HG03103 (cell line): ENCODE measurements around the gene P2RX3.
"Not testable (repeated sequence)": the region's sequence is repeated elsewhere in the genome, so short reads cannot be mapped to it uniquely, and the experiment has no call there.

ENCODE experiments used
- ATAC-seq: cut with Tn5 transposase; IDR thresholded peaks from one replicate; pipeline ENCODE4 v1.9.1; 2021; ENCODE audit warnings: low read depth; ENCODE audit not compliant: unreplicated experiment

Gene P2RX3

DNA sequence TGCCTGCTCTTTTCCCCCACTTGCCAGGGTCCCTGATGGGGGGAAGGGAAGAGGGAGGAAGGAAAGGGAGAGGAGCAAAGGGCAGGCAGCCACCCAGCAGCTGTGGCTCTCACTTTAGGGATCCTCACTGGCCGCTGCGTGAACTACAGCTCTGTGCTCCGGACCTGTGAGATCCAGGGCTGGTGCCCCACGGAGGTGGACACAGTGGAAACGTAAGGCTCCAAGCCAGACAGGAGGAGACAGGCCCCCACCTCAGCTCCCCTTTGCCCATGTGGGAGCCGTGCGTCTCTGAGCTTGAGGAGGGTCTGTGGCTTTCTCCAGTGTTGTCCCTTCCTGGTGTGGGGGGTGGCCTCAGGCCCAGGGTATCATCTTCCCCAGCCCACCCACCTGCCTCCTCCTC lies 9.9 kb downstream of the P2RX3 start:
- no peak for ATAC-seq

DNA sequence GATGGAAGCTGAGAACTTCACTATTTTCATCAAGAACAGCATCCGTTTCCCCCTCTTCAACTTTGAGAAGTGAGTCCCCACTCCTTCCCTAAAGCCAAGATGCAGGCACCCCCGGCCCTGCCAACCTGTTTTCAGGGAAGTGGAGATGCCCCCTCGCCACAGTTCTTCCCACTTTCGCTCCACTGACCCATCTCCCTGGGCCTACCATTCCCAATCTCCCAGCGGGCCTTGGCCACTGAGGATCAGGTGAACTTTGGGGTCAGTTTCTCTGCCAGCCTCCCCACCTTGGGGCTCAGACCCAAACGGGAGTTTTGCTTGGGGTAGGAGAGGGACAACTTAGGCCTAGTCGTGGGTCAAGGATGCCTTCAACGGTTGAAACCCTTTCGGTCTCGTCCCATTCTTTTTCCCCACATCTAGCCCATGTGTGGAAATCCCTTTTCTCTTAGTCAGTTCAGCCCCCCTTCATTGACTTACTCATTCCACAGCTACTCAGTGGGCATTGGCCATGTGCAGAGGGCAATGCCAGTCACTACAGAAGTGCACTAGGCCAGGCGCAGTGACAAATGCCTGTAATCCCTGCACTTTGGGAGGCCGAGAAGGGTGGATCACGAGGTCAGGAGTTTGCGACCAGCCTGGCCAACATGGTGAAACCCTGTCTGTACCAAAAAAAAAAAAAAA lies 10.6 kb downstream of the P2RX3 start:
- ATAC-seq = no peak

DNA sequence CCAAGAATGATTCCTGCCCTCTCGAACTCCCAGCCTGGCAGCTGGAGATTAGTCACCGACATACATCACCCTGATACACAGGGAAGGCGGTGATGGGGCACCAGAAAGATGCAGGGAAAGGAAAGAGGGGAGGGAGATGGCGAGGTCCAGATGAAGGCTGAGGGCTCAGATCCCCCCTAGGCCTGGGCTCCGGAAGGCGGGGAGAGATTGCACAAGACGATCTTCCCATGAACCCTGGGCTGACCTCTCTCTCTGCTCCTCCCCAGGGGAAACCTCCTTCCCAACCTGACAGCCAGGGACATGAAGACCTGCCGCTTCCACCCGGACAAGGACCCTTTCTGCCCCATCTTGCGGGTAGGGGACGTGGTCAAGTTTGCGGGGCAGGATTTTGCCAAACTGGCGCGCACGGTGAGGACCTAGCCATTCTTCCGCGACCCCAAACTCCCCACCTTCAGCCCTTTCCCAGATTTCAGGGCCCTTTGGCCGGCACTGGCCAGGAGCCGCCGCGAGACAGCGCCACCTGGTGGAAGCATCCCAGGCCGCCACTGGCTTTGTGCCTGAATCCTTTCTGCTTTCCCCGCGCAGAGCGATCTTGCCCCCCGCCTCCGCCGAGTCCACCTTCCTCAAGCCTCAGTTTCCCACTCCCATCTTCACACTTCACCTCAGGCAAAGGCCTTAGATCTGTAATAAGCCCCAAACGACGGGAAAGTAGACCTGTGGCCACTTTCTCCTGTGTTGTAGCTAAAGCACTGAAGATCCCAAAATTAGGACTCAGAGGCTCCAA lies 11.5 kb downstream of the P2RX3 start:
- no peak for ATAC-seq

DNA sequence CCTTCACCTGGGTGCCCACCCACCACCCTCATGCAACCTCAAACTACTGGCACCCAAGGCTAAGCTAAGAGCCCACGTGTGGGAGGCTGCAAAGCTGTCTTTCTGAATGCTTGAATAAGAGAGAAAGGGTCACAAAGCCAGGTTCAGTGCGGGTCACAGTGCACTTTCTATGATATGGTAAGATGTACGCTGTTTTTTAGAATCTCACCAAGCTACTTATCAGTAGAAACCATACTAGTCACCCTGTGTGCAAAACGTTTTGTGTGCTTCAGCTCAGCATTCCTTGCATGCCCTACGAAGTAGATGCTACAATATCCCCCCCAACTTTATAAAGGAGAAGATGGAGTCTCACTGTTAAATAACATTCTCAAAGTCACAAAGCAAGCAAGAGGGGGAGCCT lies 14.9 kb downstream of the P2RX3 start:
- ATAC-seq = no peak

DNA sequence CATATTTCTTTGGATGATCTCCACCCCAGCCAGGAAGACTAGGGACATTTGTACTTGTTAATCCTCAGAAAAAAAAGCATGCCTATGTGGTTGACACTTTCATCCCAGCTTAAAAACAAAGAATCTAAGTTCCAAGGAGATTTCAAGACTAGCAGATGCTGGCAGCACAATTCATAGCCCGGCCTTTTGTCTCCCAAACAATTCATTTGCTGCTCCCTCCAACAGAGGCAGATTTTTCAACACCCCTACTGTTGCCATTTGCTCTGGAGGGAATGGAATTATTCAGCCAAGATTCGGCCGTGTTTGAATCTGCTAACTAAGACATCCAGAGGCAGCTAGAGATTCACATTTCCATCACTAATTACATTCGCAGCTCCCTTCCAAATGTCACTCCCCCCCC lies 15.3 kb downstream of the P2RX3 start:
- ATAC-seq = no peak

GRCh38 chr11:57353852-57354251 lies 15.7 kb downstream of the P2RX3 start:
- no peak for ATAC-seq

DNA sequence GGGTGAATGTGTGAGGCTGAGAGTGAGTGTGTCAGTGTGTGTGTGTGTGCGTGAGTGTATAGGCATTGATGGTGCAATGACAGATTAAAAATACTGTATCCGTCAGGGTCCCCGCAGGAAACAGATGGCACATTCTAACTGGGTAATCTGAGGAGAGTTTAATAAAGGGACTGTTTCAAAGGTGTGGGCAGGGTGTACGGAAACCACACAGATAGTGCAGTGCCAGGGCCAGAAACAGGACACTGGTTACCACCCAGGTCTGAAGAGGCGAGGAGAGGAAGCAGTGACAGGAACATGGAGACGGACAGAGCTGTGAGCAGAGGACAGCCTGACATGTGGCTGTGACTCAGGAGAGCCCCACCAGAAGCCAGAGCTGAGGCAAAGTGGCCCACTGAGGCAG lies 16.5 kb downstream of the P2RX3 start:
- ATAC-seq = no peak

DNA sequence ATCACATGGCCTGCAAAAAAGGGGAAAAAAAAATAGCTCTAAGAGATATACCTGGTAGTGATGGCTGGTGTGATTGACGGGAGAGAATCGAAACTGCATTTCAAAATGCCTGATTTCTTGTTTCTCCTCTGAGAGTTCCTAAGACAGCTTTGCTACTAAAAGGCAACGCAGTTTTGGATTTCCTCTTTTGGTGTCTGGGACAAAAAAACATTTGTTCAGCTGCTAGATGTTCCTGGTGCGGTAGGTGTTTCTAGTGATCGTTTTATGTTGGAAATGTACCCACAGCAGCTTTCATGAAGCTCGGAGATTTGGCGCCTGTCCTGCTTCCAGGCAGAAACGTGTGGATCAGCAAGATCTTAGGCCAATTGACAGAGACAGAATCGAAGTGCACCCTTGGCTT lies 18.1 kb downstream of the P2RX3 start:
- ATAC-seq = no peak

GRCh38 chr11:57357310-57357709 lies 19.2 kb downstream of the P2RX3 start:
- no peak for ATAC-seq

DNA sequence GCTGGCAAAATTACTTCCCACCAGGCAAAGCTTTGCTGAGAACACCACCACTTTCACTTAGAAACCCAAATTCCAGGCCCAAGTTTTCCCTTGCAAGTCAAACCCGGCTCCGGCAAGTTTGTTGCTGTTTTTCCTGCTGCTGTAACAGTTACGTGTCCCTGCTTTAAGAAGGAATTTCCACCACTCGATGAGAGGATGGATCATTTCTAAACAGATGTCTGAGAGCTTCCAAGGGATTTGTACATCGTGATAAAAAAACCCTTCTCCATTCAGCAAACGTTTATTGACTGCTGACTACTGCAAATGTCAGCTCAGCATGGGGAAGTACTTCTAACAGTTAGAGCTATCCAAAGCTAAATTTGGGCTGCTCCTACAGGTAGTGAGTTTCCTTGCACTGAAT lies 19.7 kb downstream of the P2RX3 start:
- ATAC-seq = no peak

DNA sequence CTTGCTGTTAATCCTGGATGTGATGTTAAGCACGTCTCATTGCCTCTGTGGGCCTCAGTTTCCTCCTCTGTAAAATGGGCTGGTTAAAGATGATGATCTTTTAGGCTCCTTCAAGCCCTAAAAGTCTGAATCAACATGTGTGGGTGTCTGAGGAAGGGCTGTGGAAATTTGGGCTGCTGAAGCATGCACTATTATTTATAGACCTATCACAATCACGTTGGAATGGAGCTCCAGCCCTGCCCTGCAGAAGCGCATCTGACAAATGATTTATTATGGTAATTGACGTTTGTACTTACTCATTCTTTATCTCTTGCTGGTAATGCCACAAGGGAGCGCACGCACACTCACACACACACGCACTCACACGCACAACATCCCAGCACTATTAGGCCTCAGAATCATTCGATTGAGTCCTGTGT lies 20.4 kb downstream of the P2RX3 start:
- no peak for ATAC-seq

DNA sequence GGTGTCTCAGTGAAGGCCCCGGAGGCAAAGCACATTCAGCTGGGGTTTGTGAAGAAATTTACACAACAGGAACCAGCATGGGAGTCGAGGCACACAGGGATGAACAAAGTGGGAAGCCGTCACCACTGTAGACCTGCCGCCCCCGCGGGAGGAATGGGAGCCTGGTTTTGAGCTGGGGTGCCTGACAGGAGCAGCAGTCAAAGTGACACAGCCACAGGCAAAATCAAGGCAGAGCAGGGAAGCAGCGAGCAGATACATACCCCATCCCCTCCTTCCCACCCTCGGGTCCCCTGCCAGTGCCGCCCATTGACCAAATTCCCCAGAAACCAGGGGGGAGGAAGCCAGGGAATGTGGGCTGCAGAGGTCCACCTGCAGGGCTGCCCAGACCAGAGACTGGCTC lies 20.8 kb downstream of the P2RX3 start:
- ATAC-seq = no peak

DNA sequence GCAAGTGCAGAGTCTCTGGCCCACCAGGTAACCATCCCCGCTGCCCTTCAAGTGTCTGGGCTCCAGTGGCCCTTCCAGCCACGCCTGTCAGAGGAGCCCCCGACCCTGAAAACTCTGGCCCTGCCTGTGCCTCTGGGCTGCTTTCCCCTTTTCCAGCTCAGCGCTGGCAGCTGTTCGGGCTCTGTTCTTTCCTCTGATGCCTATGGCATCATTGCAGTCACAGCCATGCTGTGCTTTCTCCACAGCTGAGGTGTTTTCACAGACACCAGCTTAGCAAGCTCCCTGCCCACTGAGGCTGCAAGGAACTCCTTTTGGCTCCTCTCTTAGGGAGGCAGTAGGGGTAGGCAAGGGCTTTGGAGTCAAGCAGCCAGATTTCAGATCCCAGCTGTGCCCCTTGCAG lies 21.2 kb downstream of the P2RX3 start:
- ATAC-seq = no peak

DNA sequence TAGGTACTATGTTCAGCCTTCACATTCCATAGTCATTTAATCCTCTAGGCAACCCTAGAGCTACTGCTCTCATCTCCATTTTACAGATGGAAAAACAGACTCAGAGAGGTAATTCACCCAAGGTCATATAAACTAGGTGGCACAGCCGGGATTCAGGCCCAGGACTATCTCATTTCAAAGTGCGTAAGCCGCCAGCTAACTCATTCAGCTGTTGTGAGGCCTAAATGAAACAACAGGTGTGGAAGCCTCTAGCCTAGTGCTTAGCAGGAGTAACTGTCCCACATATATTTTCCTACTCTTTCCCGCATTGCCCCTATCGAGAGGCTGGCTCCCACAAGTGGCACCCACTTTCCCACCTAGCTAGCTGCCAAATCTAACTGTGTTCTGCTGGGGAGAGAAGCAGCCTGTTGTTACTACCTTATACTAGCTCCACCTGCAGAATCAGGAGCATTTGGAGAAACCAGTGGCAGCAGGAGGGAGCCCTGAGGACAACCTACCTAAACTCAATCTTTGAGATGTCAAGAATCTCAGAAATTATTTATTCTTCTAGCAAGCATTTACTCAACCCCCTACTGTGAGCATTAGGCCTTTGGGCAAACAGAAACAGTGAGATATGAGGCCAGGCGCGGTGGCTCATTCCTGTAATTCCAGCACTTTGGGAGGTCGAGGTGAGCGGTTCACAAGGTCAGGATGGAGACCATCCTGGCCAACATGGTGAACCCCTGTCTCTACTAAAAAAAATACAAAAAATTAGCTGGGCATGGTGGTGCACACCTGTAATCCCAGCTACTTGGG lies 21.9 kb downstream of the P2RX3 start:
- no peak for ATAC-seq

DNA sequence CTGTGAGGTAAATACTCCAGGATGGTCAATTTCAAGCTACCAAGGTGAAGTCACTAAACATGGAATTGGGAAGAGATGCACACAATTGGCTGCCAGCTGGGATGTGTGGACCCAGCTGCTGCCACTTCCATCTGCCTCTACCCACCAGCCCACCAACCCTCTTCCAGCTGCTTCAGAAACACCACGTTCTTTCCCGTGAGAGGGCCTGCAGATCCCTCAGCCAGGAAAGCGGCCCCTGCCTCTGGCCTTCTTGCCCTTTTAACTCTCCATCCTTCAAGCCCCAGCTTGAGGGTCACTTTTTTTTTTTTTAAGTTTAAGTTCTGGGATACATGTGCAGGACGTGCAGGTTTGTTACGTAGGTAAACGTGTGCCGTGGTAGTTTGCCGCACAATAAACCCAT lies 22.8 kb downstream of the P2RX3 start:
- no peak for ATAC-seq

DNA sequence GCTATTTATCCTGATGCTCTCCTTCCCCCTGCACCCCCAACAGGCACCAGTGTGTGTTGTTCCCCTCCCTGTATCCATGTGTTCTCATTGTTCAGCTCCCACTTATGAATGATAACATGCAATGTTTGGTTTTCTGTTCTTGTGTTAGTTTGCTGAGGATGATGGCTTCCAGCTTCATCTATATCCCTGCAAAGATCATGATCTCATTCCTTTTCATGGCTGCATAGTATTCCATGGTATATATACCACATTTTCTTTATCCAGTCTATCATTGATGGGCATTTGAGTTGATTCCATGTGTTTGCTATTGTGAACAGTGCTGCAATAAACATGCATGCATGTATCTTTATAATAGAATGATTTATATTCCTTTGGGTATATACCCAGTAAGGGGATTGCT lies 23.3 kb downstream of the P2RX3 start:
- ATAC-seq = not testable (repeated sequence)

- no peak for ATAC-seq
These were observed 23.8 kb downstream of the P2RX3 start for GRCh38 chr11:57361926-57362325.

- ATAC-seq = no peak
These were observed 25.3 kb downstream of the P2RX3 start for GRCh38 chr11:57363131-57364080.

DNA sequence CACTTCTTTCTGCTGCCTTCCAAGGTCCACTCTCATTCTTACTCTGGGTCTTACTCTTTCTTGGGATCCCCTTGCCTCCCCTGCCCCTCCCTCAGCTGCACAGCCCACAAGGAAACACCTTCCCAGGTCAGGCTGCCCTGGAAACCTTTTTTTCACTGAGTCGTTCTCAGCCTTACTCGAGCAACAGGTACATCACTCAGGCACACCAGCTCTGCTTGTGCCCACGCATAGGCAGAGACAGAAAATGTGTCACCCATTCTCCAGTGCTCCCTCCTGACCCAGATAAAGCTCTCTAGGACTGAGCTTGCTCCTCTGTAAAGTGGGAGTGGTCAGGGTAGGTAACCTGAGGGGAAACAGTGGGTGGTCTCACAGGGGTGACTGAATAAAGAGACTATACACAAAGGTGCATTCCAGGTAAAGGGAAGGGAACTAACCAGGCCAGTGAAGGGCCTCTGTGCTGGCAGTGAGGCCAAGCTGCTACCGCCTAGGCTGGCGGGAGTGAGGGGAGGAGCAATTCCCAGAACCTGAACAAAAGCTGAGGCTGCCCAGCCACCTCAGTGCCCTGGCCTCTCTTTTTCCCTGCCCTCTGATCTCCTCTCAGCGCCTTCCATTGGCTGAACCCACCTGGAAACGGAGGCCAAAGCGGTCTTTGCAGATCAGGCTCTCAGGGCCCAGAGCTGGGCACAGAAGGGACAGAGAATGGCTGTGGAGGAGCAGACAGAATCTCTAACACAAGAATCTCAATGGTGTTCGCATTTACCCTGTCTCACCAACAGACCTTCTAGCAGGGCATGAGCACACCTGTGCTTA lies 26.9 kb downstream of the P2RX3 start:
- ATAC-seq = no peak
